ENCODE results near the gene PDCL3.

The PDCL3 gene

DNA sequence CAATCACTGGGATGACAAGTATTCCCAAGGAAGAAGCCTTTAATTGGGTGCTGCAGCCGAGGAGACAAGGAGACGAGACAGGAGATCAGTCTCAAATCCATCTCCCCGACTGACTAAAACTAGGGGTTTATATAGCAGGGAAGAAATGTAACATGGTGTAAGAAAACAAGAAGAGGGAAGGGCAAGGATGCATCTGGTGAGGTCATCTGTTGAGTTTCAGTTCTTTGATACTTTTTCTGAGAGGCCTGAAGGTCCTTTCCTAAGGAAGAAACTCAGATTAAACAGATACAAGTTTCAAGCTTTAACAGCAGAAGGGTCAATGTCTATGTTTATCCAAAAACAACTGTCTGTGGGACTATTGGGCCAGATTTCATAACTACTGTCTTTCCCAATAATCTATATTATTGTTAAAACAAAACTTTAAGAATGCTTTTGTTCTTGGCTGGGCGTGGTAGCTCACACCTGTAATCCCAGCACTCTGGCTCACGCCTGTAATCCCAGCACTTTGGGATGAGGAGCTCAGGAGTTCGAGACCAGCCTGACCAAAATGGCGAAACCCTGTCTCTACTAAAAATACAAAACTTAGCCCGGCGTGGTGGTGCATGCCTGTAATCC, 2.5 kb upstream of the PDCL3 start:
- WGBS (ENCODE audit: insufficient coverage, insufficient read length) = no CpG with 5 or more reads among the region's 9 CpGs
- no peak overlapping the region for H3K4me3 ChIP-seq (ENCODE audit: low read length)
- H3K27ac ChIP-seq (ENCODE audit: low read length) = no peak overlapping the region
- H3K4me1 ChIP-seq (ENCODE audit: control insufficient read depth, insufficient read depth, low read length) = no peaks in the 10 kb centered on the region
- no peaks in the 10 kb centered on the region for H3K27me3 ChIP-seq (ENCODE audit: control insufficient read depth, insufficient read depth, low read length)
- H3K9me3 ChIP-seq (ENCODE audit: control insufficient read depth, insufficient read depth, low read length) = no peaks in the 10 kb centered on the region
- no peaks in the 10 kb centered on the region for H3K36me3 ChIP-seq (ENCODE audit: control insufficient read depth, insufficient read depth, low read length)
- no peak for DNase-seq (ENCODE audit: low read depth, low spot score)

DNA sequence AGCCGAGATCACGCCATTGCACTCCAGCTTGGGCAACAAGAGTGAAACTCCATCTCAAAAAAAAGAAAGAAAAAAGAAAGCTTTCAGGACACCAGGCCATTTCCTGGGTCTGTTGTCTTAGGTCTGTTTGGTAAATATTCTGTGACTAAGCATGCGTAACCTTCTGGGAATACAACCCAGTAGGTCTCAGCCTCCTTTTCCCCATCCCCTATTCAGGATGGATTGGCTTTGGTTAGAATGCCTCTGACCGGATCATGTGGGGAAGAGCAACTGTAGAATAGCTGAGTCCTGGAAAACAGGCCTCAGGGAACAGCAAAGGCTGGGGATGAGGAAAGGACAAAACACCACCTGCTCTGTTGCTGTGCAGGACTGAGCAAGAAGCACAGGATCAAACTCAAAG, 1.6 kb upstream of the PDCL3 start:
- no CpG with 5 or more reads among the region's 4 CpGs for WGBS (ENCODE audit: insufficient coverage, insufficient read length)
- Histone ChIP-seq H3K27me3 (ENCODE audit: control insufficient read depth, insufficient read depth, low read length) (no peaks in the 10 kb centered on the region), H3K4me1 (ENCODE audit: control insufficient read depth, insufficient read depth, low read length) (no peaks in the 10 kb centered on the region), H3K4me3 (ENCODE audit: low read length) (no peak overlapping the region), H3K27ac (ENCODE audit: low read length) (no peak overlapping the region), H3K36me3 (ENCODE audit: control insufficient read depth, insufficient read depth, low read length) (no peaks in the 10 kb centered on the region), H3K9me3 (ENCODE audit: control insufficient read depth, insufficient read depth, low read length) (no peaks in the 10 kb centered on the region)
- DNase-seq (ENCODE audit: low read depth, low spot score) = no peak

DNA sequence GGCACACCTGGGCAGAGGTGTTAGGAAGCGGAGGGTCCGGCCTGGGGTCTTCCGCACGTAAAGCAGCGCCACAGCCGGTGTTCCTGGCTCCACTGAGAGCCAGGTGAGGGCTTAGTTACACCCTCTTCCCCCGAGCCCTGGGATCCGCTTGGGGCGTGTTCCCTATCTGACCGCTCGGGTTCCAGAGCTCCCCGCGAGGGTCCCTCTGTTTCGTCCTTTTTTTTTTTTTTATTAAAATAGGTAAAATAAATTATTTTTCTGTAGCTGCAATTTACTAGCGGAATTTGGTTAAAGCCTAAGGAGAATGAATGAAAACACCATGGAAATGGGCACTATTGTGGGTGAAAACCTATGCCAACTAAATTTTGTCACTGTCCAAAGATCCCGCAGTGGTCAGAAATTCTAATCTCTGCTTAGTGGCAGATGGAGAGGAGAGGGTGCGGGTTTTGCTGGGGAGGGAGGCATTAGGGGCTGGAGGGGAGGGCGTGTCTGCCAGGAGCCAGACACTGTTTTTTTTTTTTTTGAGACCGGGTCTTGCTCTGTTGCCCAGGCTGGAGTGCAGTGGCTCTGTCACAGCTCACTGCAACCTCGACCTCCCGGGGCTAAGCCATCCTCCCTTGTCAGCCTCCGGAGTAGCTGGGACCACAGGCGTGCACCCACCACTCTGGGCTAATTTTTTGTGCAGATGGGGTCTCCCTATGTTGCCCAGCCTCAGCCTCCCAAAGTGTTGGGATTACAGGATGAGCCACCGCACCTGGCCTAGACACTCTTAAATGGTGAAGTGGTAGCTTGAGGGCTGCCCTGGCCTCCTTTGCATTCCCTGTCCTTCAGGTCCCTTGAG, 834 bp downstream of the PDCL3 start:
- no peak for DNase-seq (ENCODE audit: low read depth, low spot score)
- no CpG with 5 or more reads among the region's 24 CpGs for WGBS (ENCODE audit: insufficient coverage, insufficient read length)
- H3K36me3 ChIP-seq (ENCODE audit: control insufficient read depth, insufficient read depth, low read length) = no peaks in the 10 kb centered on the region; the same call in 1 of the 2 replicates

DNA sequence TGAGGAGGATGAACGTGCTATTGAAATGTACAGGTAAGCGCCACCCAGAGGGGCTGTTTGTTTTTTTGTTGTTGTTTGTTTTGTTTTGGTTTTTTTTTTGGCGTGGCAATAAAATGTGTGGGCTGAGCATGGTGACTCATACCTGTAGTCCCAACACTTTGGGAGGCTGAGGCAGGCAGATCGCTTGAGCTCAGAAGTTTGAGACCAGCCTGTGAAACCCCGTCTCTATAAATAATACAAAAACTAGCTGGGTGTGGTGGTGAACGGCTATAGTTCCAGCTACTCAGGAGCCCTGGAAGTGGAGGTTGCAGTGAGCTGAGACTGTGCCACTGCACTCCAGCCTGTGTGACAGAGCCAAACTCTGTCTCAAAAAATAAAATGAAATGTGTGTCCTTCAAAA, 6.2 kb downstream of the PDCL3 start:
- DNase-seq (ENCODE audit: low read depth, low spot score) = no peak
- H3K4me3 ChIP-seq (ENCODE audit: low read length) = no peak overlapping the region
- H3K9me3 ChIP-seq (ENCODE audit: control insufficient read depth, insufficient read depth, low read length) = no peaks in the 10 kb centered on the region
- no peaks in the 10 kb centered on the region for H3K4me1 ChIP-seq (ENCODE audit: control insufficient read depth, insufficient read depth, low read length)
- no peak overlapping the region for H3K27ac ChIP-seq (ENCODE audit: low read length)
- no peaks in the 10 kb centered on the region for H3K27me3 ChIP-seq (ENCODE audit: control insufficient read depth, insufficient read depth, low read length)
- WGBS (ENCODE audit: insufficient coverage, insufficient read length) = no CpG with 5 or more reads among the region's 6 CpGs
- no peaks in the 10 kb centered on the region; the same call in 1 of the 2 replicates for H3K36me3 ChIP-seq (ENCODE audit: control insufficient read depth, insufficient read depth, low read length)

More for the DNA sequence above, 834 bp downstream of the PDCL3 start:
- Histone ChIP-seq H3K27ac (ENCODE audit: low read length) (no peak overlapping the region), H3K4me3 (ENCODE audit: low read length) (peak overlapping the region; percentile 63), H3K9me3 (ENCODE audit: control insufficient read depth, insufficient read depth, low read length) (no peaks in the 10 kb centered on the region), H3K27me3 (ENCODE audit: control insufficient read depth, insufficient read depth, low read length) (no peaks in the 10 kb centered on the region), H3K4me1 (ENCODE audit: control insufficient read depth, insufficient read depth, low read length) (no peaks in the 10 kb centered on the region)

DNA sequence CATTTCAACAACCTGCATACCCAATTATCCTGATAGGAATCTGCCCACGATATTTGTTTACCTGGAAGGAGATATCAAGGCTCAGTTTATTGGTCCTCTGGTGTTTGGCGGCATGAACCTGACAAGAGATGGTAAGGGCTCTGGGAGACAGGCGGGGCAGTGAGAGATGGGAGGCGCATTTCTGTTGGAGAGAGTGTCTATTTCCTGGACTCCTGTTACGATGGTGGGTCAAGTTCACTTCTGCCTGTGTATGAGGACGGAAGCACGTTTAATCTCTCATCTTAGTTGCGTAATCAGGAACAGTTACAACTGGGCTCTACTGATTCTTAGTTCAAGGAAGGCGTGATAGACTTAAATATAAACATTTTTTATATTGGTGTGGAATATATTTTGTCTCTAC, 8.9 kb downstream of the PDCL3 start:
- H3K27me3 ChIP-seq (ENCODE audit: control insufficient read depth, insufficient read depth, low read length) = no peaks in the 10 kb centered on the region
- H3K4me3 ChIP-seq (ENCODE audit: low read length) = no peak overlapping the region
- no peaks in the 10 kb centered on the region; the same call in 1 of the 2 replicates for H3K36me3 ChIP-seq (ENCODE audit: control insufficient read depth, insufficient read depth, low read length)
- H3K4me1 ChIP-seq (ENCODE audit: control insufficient read depth, insufficient read depth, low read length) = no peaks in the 10 kb centered on the region
- no peak overlapping the region for H3K27ac ChIP-seq (ENCODE audit: low read length)
- H3K9me3 ChIP-seq (ENCODE audit: control insufficient read depth, insufficient read depth, low read length) = no peaks in the 10 kb centered on the region
- DNase-seq (ENCODE audit: low read depth, low spot score) = no peak
- no CpG with 5 or more reads among the region's 9 CpGs for WGBS (ENCODE audit: insufficient coverage, insufficient read length)

DNA sequence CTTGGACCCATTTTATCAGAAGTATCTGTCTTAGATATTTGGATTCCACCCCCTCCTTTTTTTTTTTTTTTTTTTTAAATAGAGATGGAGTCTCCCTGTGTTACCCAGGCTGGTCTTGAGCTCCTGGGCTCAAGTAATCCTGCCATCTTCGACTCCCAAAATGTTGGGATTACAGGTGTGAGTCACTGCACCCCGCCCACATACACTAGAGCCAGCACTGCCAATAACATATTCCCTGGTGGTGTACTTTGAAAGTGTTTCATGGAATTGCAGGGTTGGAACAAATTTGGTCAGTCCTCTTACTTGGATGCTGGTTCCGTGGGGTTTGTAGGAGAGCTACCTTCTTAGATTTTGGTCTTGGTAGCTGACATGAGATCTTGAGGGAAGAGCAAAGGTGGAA, 15.0 kb downstream of the PDCL3 start:
- Histone ChIP-seq H3K4me1 (ENCODE audit: control insufficient read depth, insufficient read depth, low read length) (no peaks in the 10 kb centered on the region), H3K27me3 (ENCODE audit: control insufficient read depth, insufficient read depth, low read length) (no peaks in the 10 kb centered on the region), H3K4me3 (ENCODE audit: low read length) (no peak overlapping the region), H3K27ac (ENCODE audit: low read length) (no peak overlapping the region), H3K36me3 (ENCODE audit: control insufficient read depth, insufficient read depth, low read length) (no peaks in the 10 kb centered on the region), H3K9me3 (ENCODE audit: control insufficient read depth, insufficient read depth, low read length) (no peaks in the 10 kb centered on the region)
- WGBS (ENCODE audit: insufficient coverage, insufficient read length) = no CpG with 5 or more reads among the region's 3 CpGs
- DNase-seq (ENCODE audit: low read depth, low spot score) = no peak

DNA sequence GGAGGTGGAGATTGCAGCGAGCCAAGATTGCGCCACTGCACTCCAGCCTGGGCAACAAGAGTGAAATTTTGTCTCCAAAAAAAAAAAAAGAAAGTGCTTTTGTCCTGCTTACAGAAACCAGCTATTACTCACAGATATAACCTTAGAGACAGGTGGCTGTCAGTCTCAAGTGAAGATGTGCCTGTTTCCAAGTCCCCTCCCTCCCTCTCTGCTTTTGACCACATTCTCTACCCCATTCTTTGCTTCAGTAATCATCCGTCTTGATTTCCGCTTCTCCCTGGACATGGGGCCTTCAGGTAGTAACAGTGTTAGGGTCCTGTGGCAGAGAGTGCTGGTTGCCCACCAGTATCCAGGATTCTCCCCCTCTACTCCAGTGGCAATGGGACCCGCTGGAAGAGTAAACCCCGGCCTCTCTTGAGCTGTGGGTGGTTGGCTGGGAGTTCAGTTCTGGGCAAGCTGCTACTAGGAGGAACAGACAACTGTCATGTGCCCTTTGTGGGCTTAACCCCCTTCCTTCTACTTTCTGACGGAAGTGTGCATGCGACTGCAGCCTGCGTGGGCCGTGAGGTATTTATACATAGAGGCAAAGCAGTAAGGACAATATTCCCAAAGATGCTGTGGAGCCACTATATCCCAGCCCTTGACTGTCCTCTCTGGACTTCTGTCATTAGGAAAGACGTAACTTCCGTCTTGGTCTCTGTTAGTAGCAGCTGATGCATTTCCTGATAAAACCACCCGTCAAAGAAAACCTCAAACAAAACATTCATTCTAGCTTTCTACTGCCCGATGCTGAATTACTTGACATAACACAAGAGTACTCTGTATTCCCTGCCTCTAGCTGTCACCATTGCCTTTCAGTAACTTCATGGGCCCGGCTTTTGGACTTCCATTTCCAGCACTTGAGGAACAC, 17.8 kb downstream of the PDCL3 start:
- H3K4me1 ChIP-seq (ENCODE audit: control insufficient read depth, insufficient read depth, low read length) = no peaks in the 10 kb centered on the region
- H3K27me3 ChIP-seq (ENCODE audit: control insufficient read depth, insufficient read depth, low read length) = no peaks in the 10 kb centered on the region
- DNase-seq (ENCODE audit: low read depth, low spot score) = no peak
- no peak overlapping the region for H3K4me3 ChIP-seq (ENCODE audit: low read length)
- no peaks in the 10 kb centered on the region for H3K9me3 ChIP-seq (ENCODE audit: control insufficient read depth, insufficient read depth, low read length)
- no CpG with 5 or more reads among the region's 15 CpGs for WGBS (ENCODE audit: insufficient coverage, insufficient read length)
- H3K36me3 ChIP-seq (ENCODE audit: control insufficient read depth, insufficient read depth, low read length) = no peaks in the 10 kb centered on the region
- H3K27ac ChIP-seq (ENCODE audit: low read length) = no peak overlapping the region

DNA sequence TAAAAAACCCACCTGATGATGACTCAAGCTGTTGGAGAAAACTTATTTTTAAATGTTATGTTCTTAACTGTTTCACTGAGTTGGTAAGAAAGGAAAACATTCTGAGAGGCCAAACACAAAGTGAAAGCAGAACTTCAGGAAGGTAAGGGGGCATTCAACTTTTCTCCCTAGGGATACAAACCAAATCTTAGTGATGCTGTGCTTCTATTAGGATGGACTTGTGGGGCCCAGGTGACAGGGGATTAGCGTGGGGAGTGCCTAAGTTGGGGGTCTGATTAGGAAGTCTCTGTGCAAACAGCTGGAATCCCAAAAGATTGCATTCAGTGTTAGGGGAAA, 18.5 kb downstream of the PDCL3 start:
- DNase-seq (ENCODE audit: low read depth, low spot score) = no peak
- Histone ChIP-seq H3K27me3 (ENCODE audit: control insufficient read depth, insufficient read depth, low read length) (no peaks in the 10 kb centered on the region), H3K9me3 (ENCODE audit: control insufficient read depth, insufficient read depth, low read length) (no peaks in the 10 kb centered on the region), H3K4me3 (ENCODE audit: low read length) (no peak overlapping the region), H3K4me1 (ENCODE audit: control insufficient read depth, insufficient read depth, low read length) (no peaks in the 10 kb centered on the region), H3K36me3 (ENCODE audit: control insufficient read depth, insufficient read depth, low read length) (no peaks in the 10 kb centered on the region), H3K27ac (ENCODE audit: low read length) (no peak overlapping the region)
- WGBS (ENCODE audit: insufficient coverage, insufficient read length) = no CpG with 5 or more reads among the region's 1 CpG

DNA sequence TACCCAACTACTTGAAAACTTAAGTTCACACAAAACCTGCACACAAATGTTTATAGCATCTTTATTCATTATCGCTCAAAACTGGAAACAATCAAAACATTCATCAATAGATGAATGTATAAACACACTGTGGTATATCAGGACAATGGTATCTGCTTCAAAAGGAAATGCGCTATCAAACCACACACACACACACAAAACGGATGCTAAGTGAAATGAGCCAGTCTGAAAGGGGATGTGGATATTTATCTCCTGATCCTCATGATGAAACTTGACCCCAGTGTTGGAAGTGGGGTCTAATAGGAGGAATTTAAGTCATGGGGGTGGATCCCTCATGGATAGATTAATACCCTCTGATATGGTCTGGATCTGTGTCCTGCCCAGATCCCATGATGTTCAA, 22.0 kb downstream of the PDCL3 start:
- Histone ChIP-seq H3K9me3 (ENCODE audit: control insufficient read depth, insufficient read depth, low read length) (no peaks in the 10 kb centered on the region), H3K27ac (ENCODE audit: low read length) (no peak overlapping the region), H3K27me3 (ENCODE audit: control insufficient read depth, insufficient read depth, low read length) (no peaks in the 10 kb centered on the region), H3K4me1 (ENCODE audit: control insufficient read depth, insufficient read depth, low read length) (no peaks in the 10 kb centered on the region), H3K36me3 (ENCODE audit: control insufficient read depth, insufficient read depth, low read length) (no peaks in the 10 kb centered on the region), H3K4me3 (ENCODE audit: low read length) (no peak overlapping the region)
- no peak for DNase-seq (ENCODE audit: low read depth, low spot score)
- no CpG with 5 or more reads among the region's 3 CpGs for WGBS (ENCODE audit: insufficient coverage, insufficient read length)

DNA sequence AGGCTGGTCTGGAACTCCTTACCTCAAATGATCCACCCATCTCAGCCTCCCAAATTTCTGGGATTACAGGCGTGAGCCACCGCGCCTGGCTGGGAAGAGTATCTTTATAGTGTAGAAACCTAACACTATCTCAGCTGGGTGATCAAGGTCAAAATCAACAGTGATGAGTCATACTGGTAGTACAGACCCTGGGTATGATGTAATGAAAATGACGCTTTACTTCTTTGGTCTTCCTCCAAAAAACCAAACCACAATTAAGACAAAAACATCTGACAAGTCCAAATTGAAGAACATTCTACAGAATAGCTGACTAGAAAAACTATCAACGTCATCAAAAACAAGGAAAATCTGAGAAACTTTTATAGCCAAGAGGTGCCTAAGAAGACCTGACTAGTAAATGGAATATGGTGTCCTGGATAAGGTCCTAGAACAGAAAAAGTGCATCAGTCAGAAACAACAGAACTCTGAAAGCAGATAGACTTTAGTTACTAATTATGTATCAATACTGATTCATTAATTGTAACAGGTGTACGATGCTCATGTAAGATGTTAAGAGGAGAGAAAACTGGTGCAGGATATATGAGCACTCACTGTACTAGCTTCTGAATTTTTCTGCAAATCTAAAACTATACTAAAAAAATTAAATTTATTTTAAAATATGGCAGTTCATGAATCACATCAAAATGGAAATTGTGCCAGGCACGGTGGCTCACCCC, 25.4 kb downstream of the PDCL3 start:
- no peak for DNase-seq (ENCODE audit: low read depth, low spot score)
- no peaks in the 10 kb centered on the region for H3K27me3 ChIP-seq (ENCODE audit: control insufficient read depth, insufficient read depth, low read length)
- H3K36me3 ChIP-seq (ENCODE audit: control insufficient read depth, insufficient read depth, low read length) = no peaks in the 10 kb centered on the region
- WGBS (ENCODE audit: insufficient coverage, insufficient read length) = no CpG with 5 or more reads among the region's 7 CpGs
- H3K4me1 ChIP-seq (ENCODE audit: control insufficient read depth, insufficient read depth, low read length) = no peaks in the 10 kb centered on the region
- H3K4me3 ChIP-seq (ENCODE audit: low read length) = no peak overlapping the region
- H3K9me3 ChIP-seq (ENCODE audit: control insufficient read depth, insufficient read depth, low read length) = no peaks in the 10 kb centered on the region
- no peak overlapping the region for H3K27ac ChIP-seq (ENCODE audit: low read length)
